HG03558 (cell line): ENCODE results near the gene ENO2.
A peak's percentile ranks its signal among the peaks of the same experiment; 100 is the strongest.
"Not testable (repeated sequence)": the region's sequence is repeated elsewhere in the genome, so short reads cannot be mapped to it uniquely, and the experiment has no call there.

Source experiments
- ATAC-seq: cut with Tn5 transposase; IDR thresholded peaks from one replicate; pipeline ENCODE4 v1.9.1; 2021; ENCODE audit warnings: moderate number of reproducible peaks; ENCODE audit not compliant: unreplicated experiment; ENCODE audit errors: extremely low read depth

The ENO2 gene

DNA sequence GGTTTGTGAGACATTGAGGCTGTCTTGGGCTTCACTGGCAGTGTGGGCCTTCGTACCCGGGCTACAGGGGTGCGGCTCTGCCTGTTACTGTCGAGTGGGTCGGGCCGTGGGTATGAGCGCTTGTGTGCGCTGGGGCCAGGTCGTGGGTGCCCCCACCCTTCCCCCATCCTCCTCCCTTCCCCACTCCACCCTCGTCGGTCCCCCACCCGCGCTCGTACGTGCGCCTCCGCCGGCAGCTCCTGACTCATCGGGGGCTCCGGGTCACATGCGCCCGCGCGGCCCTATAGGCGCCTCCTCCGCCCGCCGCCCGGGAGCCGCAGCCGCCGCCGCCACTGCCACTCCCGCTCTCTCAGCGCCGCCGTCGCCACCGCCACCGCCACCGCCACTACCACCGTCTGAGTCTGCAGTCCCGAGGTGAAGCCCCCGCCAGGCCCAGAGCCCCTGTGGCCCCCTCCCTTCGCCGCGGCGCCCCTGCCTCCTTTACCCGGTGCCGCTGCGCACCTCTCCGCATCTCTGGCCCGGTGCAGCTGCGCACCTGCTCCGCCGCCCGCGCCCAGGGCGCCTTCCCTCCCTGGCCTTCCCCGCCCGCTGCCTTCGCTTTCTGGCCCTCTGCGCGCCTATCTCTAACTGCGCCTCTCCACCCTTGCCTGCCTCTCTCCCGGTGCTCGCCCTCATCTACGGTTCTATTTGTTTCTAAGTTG lies at the start of gene ENO2:
TSS of gene ENO2 (plus strand) at position 335 of the 701 bp plus-strand sequence. CDS start 1,253 bp downstream, outside the sequence.
- no peak for ATAC-seq

DNA sequence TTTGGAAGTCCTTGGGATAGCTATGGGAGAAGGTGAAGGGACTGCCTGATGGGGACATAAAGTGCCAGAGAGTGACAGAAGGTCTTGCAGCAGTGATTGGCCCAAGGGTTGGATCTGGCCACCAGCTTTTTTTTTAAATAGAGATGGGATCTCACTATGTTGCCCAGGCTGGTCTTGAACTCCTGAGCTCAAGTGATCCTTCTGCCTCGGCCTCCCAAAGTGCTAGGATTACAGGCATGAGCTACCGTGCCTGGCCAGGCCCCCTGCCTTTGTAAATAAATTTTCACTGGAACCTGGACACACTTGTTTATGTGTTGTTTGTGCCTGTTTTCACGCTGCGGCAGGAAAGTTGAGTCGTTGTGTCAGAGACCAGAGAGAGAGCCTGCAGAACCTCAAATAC lies 49.1 kb upstream of the ENO2 start:
- not testable (repeated sequence) for ATAC-seq

DNA sequence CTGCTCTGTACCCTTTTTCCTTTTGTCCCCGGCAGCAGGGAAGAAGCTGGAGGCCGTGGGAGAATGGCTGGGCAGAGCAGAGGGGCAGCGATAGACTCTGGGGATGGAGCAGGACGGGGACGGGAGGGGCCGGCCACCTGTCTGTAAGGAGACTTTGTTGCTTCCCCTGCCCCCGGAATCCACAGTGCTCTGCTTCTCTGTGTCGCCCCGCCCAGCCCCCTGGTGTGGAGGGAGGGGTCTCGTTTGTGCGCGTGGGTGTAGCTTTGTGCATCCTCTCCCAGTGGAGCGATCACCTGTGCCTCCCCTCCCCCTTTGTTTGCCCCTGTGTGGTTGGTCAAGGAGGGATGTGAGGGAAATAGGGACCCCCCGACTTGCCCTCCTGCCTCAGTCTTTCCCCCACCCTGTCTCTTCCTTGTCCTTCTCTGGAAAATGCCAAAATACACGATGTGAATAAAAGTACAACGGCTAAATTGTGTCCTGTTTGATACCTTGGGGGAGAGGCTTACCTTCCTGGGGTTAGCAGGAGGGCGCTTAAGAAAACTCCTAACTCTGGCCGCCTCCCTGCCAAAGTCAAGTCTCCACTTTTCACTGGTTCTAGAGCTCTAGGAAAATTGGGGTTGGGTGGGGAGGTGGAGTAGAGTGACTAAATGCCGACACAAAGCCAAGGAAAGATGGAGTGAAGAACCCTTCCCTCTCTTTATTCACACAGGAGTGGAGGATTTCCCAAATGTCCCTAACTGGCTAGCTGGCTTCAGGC lies 48.0 kb upstream of the ENO2 start:
- ATAC-seq: no peak

DNA sequence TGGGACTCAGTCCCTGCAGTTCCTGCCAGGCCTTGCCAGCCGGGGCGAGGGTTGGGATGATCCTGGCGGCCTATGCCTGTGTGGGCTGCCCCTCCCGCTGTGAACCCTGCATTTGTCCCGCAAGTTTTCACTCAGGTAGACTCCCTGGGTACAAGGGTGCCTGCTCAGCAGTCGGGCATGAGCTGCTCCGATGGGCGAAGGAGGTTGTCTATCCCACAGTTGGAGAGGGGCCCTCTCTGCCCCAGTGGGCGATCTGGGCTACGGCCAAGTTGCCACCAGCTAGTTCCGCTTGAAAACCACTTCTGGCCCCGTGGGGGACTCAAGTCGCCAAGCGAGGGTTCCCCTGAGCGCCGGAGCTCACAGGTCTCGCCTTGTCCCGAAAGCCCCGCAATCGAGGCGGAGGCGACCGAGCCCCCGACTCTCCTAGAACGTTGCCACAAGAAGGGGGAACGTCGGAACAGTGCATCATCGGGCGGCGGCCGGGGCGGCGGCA lies 47.4 kb upstream of the ENO2 start:
- ATAC-seq: no peak

DNA sequence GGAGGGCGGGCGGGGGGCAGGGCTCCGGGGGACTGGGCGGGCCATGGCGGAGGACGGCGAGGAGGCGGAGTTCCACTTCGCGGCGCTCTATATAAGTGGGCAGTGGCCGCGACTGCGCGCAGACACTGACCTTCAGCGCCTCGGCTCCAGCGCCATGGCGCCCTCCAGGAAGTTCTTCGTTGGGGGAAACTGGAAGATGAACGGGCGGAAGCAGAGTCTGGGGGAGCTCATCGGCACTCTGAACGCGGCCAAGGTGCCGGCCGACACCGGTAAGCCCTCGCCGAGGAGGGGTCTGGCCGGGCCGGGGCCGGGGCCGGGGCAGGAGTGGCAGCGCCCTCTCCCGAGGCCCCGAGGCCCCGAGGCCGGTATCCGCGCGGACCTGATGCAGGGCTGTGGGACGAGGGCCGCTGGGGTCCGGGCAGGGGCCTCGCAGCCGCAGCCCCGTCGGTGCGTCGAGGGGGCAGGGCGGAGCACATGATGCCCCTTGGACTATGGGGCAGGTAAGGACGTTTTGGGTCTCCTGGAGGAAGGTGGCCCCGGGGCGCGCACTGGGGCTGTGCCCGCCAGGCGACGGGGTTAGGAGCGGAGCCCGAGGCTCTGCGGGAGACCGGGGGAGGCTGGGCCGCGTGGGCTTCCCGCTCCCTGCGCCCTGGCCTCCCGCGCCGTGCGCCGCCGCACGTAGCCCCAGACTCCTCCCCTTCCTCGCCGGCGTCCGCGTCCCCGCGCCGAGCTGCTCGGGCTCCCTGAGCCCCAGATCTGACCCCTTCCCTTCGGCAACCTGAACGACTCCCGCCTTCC lies 46.8 kb upstream of the ENO2 start, which contains the start of gene TPI1:
TSS of gene TPI1 (plus strand) at position 119 of the 798 bp plus-strand sequence. CDS start at position 155, 36 bp downstream.
- no peak for ATAC-seq

DNA sequence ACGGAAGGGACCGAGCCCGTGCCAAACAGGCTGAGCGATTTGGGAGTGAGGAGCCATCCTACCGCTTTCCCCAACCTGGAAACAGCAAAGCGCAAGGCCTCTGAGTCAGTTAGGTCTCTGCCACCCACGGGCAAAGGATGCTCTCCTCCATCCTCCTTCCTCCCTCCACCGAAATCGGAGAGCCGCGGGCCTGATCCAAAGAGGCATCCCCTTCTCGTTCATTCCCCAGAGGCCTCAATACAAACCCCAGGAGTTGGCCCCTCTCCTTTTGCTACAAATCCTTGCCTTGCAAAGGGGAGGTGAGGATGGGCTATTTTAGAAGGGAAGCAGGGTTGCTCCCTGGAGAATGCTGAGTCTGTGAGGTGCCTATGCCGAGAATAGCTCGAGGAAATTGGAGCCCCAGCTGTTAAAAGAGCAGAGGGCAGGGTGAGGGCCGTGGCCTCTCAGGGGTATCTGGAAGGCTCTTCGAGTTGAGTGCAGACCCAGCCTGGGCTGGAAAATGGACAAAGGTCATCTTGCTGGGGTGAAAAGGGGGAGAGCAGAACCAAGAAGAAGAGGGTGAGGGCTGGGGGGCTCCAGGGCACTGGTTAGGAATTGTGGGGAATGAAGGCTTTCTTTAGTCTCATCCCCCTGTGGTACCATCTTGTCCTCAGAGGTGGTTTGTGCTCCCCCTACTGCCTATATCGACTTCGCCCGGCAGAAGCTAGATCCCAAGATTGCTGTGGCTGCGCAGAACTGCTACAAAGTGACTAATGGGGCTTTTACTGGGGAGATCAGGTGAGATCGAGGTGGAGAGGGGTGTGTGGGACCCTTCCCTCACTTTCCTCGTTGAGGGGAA lies 46.0 kb upstream of the ENO2 start:
- no peak for ATAC-seq

DNA sequence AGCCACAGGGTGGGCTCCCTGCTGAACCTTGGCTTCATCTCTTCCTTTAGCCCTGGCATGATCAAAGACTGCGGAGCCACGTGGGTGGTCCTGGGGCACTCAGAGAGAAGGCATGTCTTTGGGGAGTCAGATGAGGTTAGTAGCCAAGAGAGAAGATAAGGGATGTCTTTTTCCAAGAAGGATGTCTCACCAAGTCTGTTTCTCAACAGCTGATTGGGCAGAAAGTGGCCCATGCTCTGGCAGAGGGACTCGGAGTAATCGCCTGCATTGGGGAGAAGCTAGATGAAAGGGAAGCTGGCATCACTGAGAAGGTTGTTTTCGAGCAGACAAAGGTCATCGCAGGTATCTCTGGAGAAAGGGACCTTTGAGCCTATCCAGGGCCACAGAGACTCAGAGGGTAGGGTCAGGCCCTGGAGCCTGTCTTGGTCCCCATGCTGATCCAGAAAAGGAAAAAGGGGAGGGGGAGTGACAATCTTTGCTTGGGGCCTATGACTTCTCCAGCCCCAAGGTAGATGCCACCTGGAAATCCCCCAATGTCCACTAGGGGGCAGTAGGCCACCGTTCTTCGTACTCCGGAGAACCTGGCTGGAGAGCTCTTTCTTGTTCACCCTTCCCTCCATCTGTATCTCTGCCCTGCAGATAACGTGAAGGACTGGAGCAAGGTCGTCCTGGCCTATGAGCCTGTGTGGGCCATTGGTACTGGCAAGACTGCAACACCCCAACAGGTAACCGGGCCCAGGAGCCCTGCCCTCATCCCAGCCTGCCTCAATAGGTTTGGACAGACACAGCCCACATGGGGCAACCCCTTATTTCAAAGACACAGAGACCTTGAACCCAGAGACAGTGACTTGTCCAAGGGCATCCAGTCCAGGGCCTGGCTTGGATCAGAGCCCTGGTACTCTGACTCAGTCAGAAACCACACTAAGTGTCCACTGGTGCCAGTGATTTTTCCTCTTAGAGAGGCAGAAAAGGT lies 45.0 kb upstream of the ENO2 start:
- ATAC-seq: no peak

DNA sequence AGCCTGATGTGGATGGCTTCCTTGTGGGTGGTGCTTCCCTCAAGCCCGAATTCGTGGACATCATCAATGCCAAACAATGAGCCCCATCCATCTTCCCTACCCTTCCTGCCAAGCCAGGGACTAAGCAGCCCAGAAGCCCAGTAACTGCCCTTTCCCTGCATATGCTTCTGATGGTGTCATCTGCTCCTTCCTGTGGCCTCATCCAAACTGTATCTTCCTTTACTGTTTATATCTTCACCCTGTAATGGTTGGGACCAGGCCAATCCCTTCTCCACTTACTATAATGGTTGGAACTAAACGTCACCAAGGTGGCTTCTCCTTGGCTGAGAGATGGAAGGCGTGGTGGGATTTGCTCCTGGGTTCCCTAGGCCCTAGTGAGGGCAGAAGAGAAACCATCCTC lies 44.1 kb upstream of the ENO2 start:
- not testable (repeated sequence) for ATAC-seq

DNA sequence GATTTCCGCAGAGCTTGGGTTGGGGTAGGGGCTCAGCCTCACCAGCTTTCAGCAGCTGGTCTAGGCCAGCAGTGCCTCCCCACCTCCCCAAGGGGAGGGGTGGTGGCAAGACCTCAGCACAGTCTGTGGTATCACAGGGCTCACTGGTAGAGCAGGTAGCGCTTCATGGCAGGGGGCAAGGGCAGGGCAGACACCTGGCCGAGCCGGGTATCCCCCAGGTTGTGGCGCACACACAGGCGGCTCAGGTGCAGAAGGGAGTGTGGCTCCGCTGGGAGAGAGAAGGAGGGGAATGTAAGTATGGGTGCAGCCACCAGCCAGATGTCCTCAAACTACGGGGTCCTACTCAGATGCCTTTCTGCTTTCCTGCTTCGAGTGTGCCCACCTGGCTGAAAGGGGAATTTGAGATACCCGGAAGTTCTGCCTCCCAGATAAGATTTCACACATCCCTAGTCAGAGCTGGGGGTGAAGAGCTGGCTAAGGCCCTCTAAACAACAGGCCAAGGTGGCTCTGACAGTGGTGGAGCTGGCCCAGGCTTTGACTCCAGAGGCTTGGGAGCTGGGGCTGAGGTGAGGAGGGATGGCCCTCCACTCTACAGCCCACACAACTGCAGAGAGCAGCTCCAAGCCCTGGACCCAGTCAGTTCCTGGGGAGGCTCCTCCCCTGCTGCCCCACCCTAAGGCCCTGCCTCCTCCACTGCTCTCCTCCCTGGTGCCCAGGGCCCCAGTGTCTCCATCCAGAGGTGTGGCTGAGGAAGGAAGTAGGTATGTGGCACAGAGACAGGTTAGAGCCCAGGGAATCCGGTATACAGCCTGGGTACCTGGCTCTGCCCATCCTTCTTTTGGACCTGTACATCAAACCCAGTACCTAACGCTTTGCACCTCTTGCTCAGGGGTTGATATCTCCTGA lies 43.1 kb upstream of the ENO2 start:
- ATAC-seq: no peak

DNA sequence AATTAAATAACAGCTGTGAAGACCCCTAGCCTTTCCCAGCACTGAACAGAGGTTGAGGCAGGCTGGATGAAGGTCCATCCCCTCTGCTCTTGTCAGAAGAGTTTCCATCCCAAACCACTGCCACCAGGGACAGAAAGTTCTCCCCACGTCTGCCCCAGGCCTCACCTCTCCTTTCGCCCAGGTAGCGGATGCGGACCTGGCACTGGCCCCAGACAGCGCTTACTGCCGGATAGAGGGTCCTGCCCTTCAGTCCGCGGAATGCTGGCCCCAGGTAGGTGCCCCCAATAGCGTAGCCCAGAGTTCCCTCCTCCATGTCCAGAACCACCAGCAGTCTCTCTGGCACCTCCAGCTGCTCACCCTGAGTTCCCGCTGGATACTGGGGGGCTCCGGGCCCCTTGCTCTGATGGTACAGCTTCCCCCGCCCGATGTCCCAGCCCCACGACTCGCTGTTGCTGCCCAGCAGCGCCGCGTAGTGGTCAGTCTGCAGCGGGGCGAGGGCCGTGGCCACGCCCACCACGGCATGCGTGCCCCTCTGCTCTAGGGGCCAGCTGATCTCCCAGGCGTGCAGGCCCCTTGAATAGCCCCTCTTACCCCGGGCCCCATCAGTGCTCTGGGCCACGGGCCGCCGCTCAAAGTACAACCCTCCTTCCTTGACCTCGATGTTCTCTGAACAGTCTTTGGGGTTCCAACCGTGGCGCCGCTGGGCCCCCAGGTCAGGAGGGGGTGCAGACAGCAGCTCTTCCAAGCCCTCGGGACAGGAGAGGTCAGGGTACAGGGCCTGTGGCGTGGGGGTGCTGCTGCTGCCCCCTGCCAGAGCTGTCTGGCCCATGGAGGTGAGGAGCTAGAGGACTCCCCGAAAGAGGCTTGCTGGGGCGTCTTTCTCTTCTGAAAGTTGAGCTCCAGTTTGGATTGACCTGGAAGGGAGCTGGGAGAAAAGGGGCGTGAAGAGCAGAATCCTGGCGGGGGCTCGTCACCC lies 42.0 kb upstream of the ENO2 start:
- no peak for ATAC-seq

DNA sequence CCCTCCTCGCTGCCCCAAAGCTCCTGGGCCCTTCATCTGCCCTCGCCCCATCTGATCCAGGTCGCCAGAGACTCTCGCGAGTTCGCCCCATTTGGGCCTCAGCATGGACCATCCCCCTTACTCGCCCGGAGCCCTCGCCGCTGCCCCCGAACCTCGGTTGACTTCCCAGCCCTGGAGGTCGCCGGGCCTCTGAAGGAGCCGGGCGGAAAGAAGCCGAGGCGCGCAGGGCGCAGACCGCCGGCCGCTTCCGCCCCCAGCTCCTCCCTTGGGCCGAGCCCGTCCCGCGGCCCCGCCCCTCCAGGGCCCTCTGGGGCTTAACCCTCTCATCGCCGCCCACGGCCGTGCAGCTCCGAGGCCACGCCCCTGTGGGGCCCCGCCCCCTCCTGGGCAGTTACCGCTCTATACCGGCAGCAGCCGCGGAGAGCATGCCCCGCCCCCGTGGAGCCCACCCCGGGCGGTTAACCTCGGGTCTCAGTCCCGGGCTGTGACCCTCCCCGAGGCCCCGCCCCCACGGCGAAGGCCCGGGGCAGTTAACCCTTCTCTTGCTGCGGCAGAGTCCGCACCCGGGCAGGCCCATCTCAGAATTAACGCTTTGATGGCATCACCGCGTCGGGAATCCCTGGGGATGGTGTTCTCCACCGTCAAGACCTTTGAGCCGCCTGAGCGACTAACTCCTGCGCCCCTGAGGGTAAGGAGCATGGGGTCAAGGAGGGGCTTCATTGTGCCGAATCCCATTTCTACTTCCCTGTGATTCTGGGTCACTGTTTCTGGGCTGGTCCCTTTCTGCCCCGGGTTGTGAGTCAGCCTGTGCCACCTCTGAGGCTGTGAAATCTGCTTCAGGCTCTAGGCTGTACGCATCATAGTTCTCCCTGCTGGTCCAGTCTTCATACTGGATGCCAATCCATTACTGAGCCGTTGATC lies 41.0 kb upstream of the ENO2 start, which contains the start of gene SPSB2:
TSS of gene SPSB2 (minus strand) at position 210 of the 921 bp plus-strand sequence. CDS start 402 bp downstream, outside the sequence.
- peak; percentile 61 for ATAC-seq

DNA sequence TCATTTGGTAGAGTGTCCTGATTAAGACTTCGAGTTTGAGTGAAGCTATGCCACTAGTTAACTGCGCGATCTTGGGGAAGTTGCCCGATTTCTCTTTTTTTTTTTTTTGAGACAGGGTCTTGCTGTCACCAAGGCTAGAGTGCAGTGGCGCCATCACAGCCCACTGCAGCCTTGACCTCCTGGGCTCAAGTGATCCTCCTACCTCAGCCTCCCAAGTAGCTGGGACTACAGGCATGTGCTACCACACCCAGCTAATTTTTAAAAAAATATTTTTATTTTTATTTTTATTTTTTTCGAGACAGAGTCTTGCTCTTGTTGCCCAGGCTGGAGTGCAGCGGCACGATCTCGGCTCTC lies 40.4 kb upstream of the ENO2 start:
- not testable (repeated sequence) for ATAC-seq

DNA sequence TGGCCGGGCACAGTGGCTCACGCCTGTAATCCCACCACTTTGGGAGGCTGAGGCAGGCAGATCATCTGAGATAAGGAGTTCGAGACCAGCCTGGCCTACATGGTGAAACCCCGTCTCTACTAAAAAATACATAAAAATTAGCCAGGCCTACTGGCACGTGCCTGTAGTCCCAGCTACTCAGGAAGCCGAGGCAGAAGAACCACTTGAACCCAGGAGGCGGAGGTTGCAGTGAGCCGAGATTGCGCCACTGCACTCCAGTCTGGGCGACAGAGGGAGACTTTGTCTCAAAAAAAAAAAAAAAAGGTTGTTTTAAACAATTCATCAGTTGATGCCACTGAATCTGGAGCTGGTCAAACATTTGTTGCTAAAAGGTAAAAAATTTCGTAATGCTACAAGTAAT lies 34.6 kb upstream of the ENO2 start:
- ATAC-seq: not testable (repeated sequence)

DNA sequence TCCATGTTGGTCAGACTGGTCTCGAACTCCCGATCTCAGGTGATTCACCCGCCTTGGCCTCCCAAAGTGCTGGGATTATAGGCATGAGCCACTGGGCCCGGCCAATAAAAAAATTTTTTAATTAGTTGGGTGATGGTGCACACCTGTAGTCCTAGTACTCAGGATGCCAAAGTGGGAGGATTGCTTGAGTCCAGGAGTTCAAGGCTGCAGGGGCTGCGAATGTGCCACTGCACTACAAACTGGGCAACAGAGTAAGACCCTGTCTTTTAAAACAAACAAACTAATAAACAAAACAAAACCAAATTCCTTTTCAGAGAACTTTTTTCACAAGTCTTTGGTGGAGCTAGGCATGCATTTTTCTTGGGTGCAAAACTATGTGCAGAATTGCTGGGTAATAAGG lies 31.1 kb upstream of the ENO2 start:
- ATAC-seq: no peak

DNA sequence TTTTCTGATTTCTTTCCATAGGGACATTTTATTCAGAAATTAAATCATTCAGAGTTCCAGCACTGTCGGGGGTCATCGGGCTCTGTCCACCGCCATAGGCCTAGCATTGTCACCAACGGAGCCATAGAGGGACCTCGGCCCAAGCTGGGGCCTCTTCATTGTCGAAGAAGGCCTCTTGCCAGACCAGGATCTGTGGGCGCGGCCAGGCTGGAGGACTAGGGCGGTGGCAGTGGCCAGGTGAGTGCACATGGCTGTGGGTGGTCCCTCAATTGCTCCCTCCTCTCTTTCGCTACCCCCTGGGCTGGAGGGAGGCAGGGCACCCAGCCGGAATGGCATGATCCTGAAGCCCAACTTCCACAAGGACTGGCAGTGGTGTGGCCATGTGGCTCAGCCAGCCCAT lies 30.7 kb upstream of the ENO2 start:
- ATAC-seq: no peak
